IMR-90 (cell line): ENCODE measurements around the gene IQGAP2. TPM values are rescaled to one million over a fixed set of nuclear protein-coding genes. Genes with fewer than 3 reads are reported as not detected.

ENCODE experiments used
- ATAC-seq: fragments of 200-7000 bp; cut with Tn5 transposase; 2 replicates; pipeline ENCODE4 v1.9.1; 2020; ENCODE audit warnings: low read depth, mild to moderate bottlenecking, moderate library complexity
- BruUV-seq: library from RNA; stranded (reverse); fragments of 400-500 nt; replicated peaks from 2 replicates; lab custom pipeline; 2021; lab: Mats Ljungman, UMichigan
- CTCF ChIA-PET: fragments of 300-600 bp; formaldehyde crosslinking; extraction: SDS; loops from one replicate; lab custom pipeline; 2021; ENCODE audit warnings: antibody characterized with exemption; lab: Yijun Ruan, JAX
- POLR2A ChIA-PET: fragments of 300-600 bp; sonication (Branson Sonifier 250); formaldehyde crosslinking; loops from one replicate; lab custom pipeline; 2022; ENCODE audit warnings: antibody characterized with exemption; ENCODE audit not compliant: unreplicated experiment; lab: Charles Lee
- DNase-seq: peaks from one replicate; pipeline ENCODE4 v3.0.0; 2013
- H2AFZ ChIP-seq: replicated peaks from 2 replicates; pipeline ENCODE3; 2013; ENCODE audit warnings: low read length, mild to moderate bottlenecking; ENCODE audit not compliant: poor library complexity
- H2AK5ac ChIP-seq: 2 replicates; pipeline ENCODE4 v1.6.1; 2013; ENCODE audit warnings: low read depth, low read length, inconsistent platforms
- H2AK9ac ChIP-seq: replicated peaks from 2 replicates; pipeline ENCODE3; 2013; ENCODE audit warnings: mild to moderate bottlenecking, low read depth, low read length, moderate library complexity; ENCODE audit not compliant: poor library complexity
- H2BK120ac ChIP-seq: 2 replicates; pipeline ENCODE4 v1.6.1; 2013; ENCODE audit warnings: low read depth, low read length, inconsistent platforms
- H2BK15ac ChIP-seq: 3 replicates; pipeline ENCODE4 v1.6.1; 2013; ENCODE audit warnings: low read depth, low read length, inconsistent platforms
- H2BK20ac ChIP-seq: 2 replicates; pipeline ENCODE4 v1.6.1; 2013; ENCODE audit warnings: low read depth, mild to moderate bottlenecking, inconsistent platforms, low read length, moderate library complexity
- H2BK5ac ChIP-seq: 2 replicates; pipeline ENCODE4 v1.6.1; 2013; ENCODE audit warnings: mild to moderate bottlenecking, low read depth, low read length, inconsistent platforms; ENCODE audit not compliant: poor library complexity, severe bottlenecking
- H3K14ac ChIP-seq: replicated peaks from 2 replicates; pipeline ENCODE4 v1.6.1; 2013; ENCODE audit warnings: low read depth, low read length, inconsistent platforms
- H3K18ac ChIP-seq: 2 replicates; pipeline ENCODE4 v1.6.1; 2013; ENCODE audit warnings: low read depth, low read length, control low read depth
- H3K23ac ChIP-seq: 2 replicates; pipeline ENCODE4 v1.6.1; 2013; ENCODE audit warnings: low read depth, low read length, inconsistent platforms
- H3K27ac ChIP-seq: 2 replicates; pipeline ENCODE4 v1.5.1; 2013; ENCODE audit warnings: mild to moderate bottlenecking, control low read depth, low read length; ENCODE audit not compliant: insufficient read depth
- H3K27me3 ChIP-seq: 2 replicates; pipeline ENCODE4 v1.6.1; 2013; ENCODE audit warnings: low read length; ENCODE audit not compliant: control insufficient read depth, insufficient read depth
- H3K36me3 ChIP-seq: 2 replicates; pipeline ENCODE4 v1.6.1; 2013; ENCODE audit warnings: low read length, mixed read lengths; ENCODE audit not compliant: control insufficient read depth, insufficient read depth
- H3K4ac ChIP-seq: 2 replicates; pipeline ENCODE4 v1.6.1; 2013; ENCODE audit warnings: low read depth, low read length, inconsistent platforms
- H3K4me1 ChIP-seq: 2 replicates; pipeline ENCODE4 v1.6.1; 2013; ENCODE audit warnings: low read length, mixed read lengths; ENCODE audit not compliant: control insufficient read depth, insufficient read depth
- H3K4me2 ChIP-seq: 2 replicates; pipeline ENCODE4 v1.6.1; 2013; ENCODE audit warnings: low read depth, mild to moderate bottlenecking, control low read depth, low read length, moderate library complexity
- H3K4me3 ChIP-seq: 2 replicates; pipeline ENCODE4 v1.5.1; 2013; ENCODE audit warnings: low read depth, mild to moderate bottlenecking, control low read depth, low read length, moderate library complexity; ENCODE audit not compliant: insufficient read depth
- H3K56ac ChIP-seq: 2 replicates; pipeline ENCODE4 v1.6.1; 2013; ENCODE audit warnings: low read length, inconsistent platforms; ENCODE audit not compliant: insufficient read depth; ENCODE audit errors: extremely low read depth
- H3K79me1 ChIP-seq, 2 experiments: 2 replicates each; pipeline ENCODE4 v1.6.1; 2013; ENCODE audit warnings: low read length in 2 of 2, inconsistent platforms in 1 of 2, low read depth in 1 of 2
- H3K9ac ChIP-seq: 2 replicates; pipeline ENCODE4 v1.6.1; 2013; ENCODE audit warnings: low read depth, low read length, control low read depth
- H3K9me1 ChIP-seq: 2 replicates; pipeline ENCODE4 v1.6.1; 2013; ENCODE audit warnings: low read length, inconsistent platforms; ENCODE audit not compliant: insufficient read depth
- H3K9me3 ChIP-seq: 2 replicates; pipeline ENCODE4 v1.6.1; 2013; ENCODE audit warnings: low read length; ENCODE audit not compliant: control insufficient read depth, insufficient read depth
- H4K20me1 ChIP-seq: 2 replicates; pipeline ENCODE4 v1.6.1; 2013; ENCODE audit warnings: low read length, inconsistent platforms; ENCODE audit not compliant: insufficient read depth
- H4K5ac ChIP-seq: 2 replicates; pipeline ENCODE4 v1.6.1; 2013; ENCODE audit warnings: mild to moderate bottlenecking, low read depth, low read length, control low read depth
- H4K8ac ChIP-seq, 2 experiments: 2 replicates each; pipeline ENCODE4 v1.6.1; 2013; ENCODE audit warnings: low read depth in 2 of 2, low read length in 2 of 2, control low read depth in 1 of 2, inconsistent platforms in 1 of 2
- H4K91ac ChIP-seq: 2 replicates; pipeline ENCODE4 v1.6.1; 2013; ENCODE audit warnings: low read depth, low read length, inconsistent platforms; ENCODE audit not compliant: insufficient read depth
- CHD1 ChIP-seq: IDR thresholded peaks from 2 replicates; pipeline ENCODE4 v1.6.1; 2012; ENCODE audit warnings: low read depth, low read length, improper control_type of control experiment
- MAFK ChIP-seq: IDR thresholded peaks from 2 replicates; pipeline ENCODE4 v1.6.1; 2012; ENCODE audit warnings: low read depth, low read length, improper control_type of control experiment
- MXI1 ChIP-seq: IDR thresholded peaks from 2 replicates; pipeline ENCODE4 v1.6.1; 2012; ENCODE audit warnings: low read depth, mild to moderate bottlenecking, low read length, moderate library complexity, borderline replicate concordance
- SMC3 ChIP-seq: fragments of 150-350 bp; IDR thresholded peaks from 2 replicates; pipeline ENCODE4 v1.6.1; 2016; ENCODE audit warnings: low read depth, mild to moderate bottlenecking, antibody characterized with exemption, low read length, moderate library complexity
- WGBS, 2 experiments: methylation state at CpG; one replicate each; pipeline versions ENCODE4 v1.1.5 to v1.1.7; 2013; ENCODE audit warnings: missing lambda C conversion rate in 2 of 2; ENCODE audit not compliant: insufficient read length in 1 of 2; ENCODE audit errors: extremely low coverage in 2 of 2; 5-methylcytosine and 5-hydroxymethylcytosine counted together
- dilution Hi-C: fragments of 300-500 bp; cut with HindIII; formaldehyde crosslinking; loops from one replicate; pipeline ENCODE4 v1.14.3; 2018; ENCODE audit warnings: low sequenced_read_pairs; ENCODE audit not compliant: unreplicated experiment
- in situ Hi-C: fragments of 300-500 bp; cut with MboI; formaldehyde crosslinking; loops from 3 replicates; pipeline ENCODE4 v1.14.3; 2019; ENCODE audit warnings: low sequenced_read_pairs, inconsistent platforms, mixed read lengths
- intact Hi-C: fragments of 100-400 bp; cut with micrococcal nuclease; formaldehyde crosslinking; loops from 2 replicates; pipeline ENCODE4 v1.10.0; 2022
- polyA plus RNA-seq, 3 experiments: library from polyadenylated mRNA; depleted of rRNA; stranded (reverse); fragments of >200 nt; gene quantifications; 2 replicates each; pipeline ENCODE4 v1.2.3, GENCODE V29; 2012; ENCODE audit warnings: low replicate concordance in 1 of 3
- total RNA-seq: library from RNA; depleted of rRNA; stranded (reverse); fragments of >200 nt; gene quantifications from 2 replicates; pipeline ENCODE4 v1.2.3, GENCODE V29; 2012
- TF ChIP-seq, protein P1 (sequence below): fragments of 150-350 bp; IDR thresholded peaks from 2 replicates; pipeline ENCODE4 v1.6.1; 2017; ENCODE audit warnings: mild to moderate bottlenecking, antibody characterized with exemption, low read length, low read depth

The IQGAP2 gene
- total and polyA plus RNA-seq, 2 of the 4 experiments (the other 2 are of a cell fraction): 0.21 to 0.36 TPM

DNA sequence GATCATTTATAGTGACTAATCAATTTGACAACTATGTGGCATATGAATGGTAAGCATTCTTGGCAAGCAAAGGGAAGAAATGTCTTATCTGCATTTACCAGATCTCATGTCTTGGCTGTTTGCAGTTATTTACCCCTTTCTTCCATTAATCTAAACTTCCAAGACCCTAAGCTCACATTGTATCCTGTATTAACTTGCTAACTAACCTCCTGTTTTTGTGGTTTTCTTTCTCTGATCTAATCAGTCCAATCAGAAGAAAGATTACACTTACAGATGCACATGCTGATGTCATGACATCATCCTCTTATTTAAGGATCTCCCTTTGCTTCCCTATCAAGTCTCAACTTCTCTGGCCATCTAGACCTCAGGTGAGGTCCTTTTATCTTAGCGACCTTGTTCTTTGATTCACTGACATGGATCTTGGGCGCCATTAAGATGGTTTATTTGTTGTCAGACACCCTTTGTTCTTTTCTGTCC is 124.6 kb downstream of the IQGAP2 start:
- no peak overlapping the region for H2AK9ac ChIP-seq
- H2AFZ ChIP-seq: no peak overlapping the region
- intact Hi-C loops (no loop called here), in situ Hi-C loops (no loop called here), dilution Hi-C loops (no loop called here)
- no peak overlapping the region for H3K14ac ChIP-seq
- H2BK5ac ChIP-seq: no peak overlapping the region
- DNase-seq: peak; percentile 17
- no peak overlapping the region for H3K56ac ChIP-seq
- H4K20me1 ChIP-seq: no peaks in the 10 kb centered on the region
- no peak overlapping the region for H4K8ac ChIP-seq
- H3K36me3 ChIP-seq: no peaks in the 10 kb centered on the region
- no peak overlapping the region for H3K9ac ChIP-seq
- ChIA-PET POLR2A (no interaction called here), CTCF (no interaction called here)
- no peak for ATAC-seq
- no peak overlapping the region for H3K23ac ChIP-seq
- BruUV-seq: no TSS peak
- no peak overlapping the region for H2BK20ac ChIP-seq
- no peaks in the 10 kb centered on the region for H3K9me1 ChIP-seq
- H3K18ac ChIP-seq: no peak overlapping the region
- H2BK15ac ChIP-seq: no peak overlapping the region
- TF ChIP-seq SMC3: no peak
- no peak for TF ChIP-seq MXI1
- TF ChIP-seq MAFK: no peak
- no peak for TF ChIP-seq CHD1
- TF ChIP-seq, protein P1, sequence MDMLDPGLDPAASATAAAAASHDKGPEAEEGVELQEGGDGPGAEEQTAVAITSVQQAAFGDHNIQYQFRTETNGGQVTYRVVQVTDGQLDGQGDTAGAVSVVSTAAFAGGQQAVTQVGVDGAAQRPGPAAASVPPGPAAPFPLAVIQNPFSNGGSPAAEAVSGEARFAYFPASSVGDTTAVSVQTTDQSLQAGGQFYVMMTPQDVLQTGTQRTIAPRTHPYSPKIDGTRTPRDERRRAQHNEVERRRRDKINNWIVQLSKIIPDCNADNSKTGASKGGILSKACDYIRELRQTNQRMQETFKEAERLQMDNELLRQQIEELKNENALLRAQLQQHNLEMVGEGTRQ: no peak
- H3K4me3 ChIP-seq: no peak overlapping the region
- no peak overlapping the region for H3K4me2 ChIP-seq
- WGBS, 2 experiments: no CpG with 5 or more reads among the region's 2 CpGs
- no peak overlapping the region for H4K91ac ChIP-seq
- H3K27ac ChIP-seq: no peak overlapping the region
- H4K5ac ChIP-seq: no peak overlapping the region
- H2BK120ac ChIP-seq: no peak overlapping the region
- peaks cover 5% of the 10 kb centered on the region for H3K27me3 ChIP-seq
- no peaks in the 10 kb centered on the region for H3K4me1 ChIP-seq
- H2AK5ac ChIP-seq: no peak overlapping the region
- H3K9me3 ChIP-seq: no peaks in the 10 kb centered on the region
- no peaks in the 10 kb centered on the region for H3K79me1 ChIP-seq
- H3K4ac ChIP-seq: no peak overlapping the region
